HG02943 (cell line): Measurements from ENCODE around the gene SNTG2.

Experiments
- ATAC-seq: cut with Tn5 transposase; IDR thresholded peaks from one replicate; pipeline ENCODE4 v1.9.1; 2021; ENCODE audit warnings: mild to moderate bottlenecking, low read depth, moderate library complexity; ENCODE audit not compliant: unreplicated experiment

Gene SNTG2

GRCh38 chr2:1299043-1299442 is 348.4 kb downstream of the SNTG2 start:
- ATAC-seq = no peak

DNA sequence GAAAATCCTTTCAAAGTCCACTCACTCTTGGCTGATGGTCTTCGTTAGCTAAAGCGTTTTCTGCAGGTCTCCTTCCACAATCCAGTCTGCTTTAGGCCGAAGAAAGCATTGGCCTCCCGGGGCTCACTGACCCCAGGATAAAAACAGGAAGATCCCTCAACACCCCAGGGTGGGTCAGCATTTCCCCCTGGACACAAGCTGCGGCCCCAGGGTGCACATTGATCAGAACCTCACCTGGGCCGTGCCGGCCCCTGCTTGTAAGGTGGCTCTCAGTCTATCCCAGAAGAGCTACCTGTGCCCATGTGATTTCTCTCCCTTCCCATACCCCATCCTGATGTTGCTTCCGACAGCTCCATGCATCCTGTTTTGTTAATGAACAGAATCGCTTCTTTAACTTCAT is 349.6 kb downstream of the SNTG2 start:
- ATAC-seq = no peak

DNA sequence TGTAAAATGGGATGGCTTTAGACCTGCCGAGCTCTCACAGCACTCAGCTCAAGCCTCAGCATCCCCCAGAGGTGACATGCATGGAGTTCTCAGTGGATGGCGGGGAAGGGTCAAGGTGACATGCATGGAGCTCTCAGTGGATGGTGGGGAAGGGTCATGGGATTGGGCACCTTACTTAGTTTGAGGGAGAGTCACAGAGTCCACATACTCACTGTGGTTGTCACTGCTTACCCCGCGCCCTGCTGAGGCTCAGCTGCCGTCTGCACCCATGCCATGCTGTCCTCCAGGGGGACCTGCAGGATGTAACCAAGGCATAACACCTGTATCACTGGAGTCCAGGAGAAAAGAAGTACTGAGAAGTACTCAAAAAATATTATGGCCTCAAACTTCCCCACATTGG is 350.4 kb downstream of the SNTG2 start:
- no peak for ATAC-seq

GRCh38 chr2:1305342-1306013 is 354.8 kb downstream of the SNTG2 start:
- no peak for ATAC-seq

- ATAC-seq = no peak
Observed at GRCh38 chr2:1306014-1306686, 355.5 kb downstream of the SNTG2 start.

DNA sequence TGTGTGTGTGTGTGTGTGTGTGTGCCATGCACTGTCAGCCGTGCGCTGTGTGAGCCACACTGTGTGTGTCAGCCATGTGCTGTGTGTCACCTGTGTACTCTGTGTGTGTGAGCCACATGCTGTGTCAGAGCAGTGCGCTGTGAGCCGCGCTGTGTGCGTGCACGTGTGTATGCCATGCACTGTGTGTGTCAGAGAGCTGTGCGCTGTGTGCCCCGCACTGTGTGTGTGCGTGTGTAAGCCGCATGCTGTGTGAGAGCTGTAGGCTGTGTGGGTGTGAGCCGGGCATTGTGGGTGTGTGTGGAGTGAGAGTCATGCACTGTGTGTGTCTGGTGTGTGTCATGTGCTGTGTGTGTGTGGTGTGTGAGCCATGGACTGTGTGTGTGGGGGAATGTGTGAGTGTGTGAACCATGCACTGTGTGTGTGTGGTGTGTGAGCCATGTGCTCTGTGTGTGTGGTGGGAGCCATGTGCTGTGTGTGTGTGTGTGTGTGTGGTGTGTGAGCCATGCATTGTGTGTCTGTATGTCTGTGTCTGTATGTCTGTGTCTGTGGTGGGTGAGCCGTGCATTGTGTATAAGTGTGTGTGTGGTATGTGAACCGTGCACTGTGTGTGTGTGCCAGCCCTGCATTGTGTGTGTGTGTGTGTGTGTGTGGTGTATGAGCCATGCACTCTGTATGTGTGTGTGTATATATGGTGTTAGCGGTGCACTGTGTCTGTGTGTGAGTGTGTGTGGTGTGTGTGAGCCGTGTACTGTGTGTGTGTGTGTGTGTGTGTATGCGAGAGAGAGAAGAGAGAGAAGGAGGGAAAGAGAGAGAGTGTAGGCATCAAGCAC is 356.3 kb downstream of the SNTG2 start:
- ATAC-seq = no peak

DNA sequence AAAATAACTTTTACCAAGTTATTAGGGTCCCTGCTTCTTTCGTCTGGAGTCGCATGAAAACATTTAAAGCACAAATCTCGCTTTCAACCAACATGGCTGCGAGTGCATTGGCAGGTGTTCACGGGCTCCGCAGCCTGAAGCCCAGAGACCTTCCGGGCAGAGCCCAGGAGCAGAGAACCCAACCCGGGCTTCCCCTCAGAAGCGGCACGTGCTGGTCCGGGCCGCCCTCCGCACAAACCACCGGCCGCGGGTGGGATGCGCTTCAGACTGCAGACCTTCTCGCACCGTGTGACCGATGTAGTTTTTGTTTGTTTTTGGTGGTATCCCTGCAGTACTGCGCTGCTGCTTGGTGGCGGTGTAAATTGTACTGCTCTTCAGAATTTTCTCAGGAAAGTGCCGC is 357.0 kb downstream of the SNTG2 start:
- ATAC-seq = no peak

DNA sequence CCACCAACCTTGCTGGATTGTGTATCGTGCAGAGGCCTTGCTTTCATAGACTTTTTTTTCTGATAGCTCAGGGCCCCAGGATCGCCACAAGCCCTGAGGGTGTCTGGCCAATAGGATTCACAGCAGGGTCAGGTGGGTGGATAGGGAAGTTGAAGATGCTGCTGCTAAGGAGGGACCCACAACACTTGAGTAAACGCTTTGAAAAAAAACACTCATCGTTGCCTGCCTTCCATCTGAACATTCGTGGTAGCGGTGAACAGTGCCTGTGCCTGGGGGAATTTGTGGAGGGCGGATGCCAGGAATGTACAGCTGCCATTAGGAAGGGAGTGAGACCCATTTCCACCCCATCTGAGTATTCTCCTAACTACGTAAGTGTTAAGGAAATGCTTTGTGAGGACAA is 358.0 kb downstream of the SNTG2 start:
- no peak for ATAC-seq

DNA sequence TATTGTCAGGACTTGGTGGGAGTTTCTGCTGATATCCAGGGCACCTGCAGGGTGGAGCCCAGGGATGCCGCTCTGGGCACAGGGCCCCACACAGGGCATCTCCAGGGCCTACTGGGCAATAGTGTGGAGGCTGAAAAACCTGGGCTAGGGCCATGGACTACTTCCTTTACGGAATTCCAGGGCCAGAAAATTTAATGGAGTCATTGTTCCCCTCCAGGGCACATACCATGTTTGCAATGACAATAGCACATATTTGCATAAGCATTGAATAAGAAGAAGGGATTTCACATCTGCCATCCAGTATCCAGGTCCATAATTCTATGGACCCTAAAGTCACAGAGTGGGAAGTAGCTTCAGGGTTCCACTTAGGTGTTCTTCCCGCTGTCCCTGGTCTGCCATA is 358.9 kb downstream of the SNTG2 start:
- ATAC-seq = no peak

DNA sequence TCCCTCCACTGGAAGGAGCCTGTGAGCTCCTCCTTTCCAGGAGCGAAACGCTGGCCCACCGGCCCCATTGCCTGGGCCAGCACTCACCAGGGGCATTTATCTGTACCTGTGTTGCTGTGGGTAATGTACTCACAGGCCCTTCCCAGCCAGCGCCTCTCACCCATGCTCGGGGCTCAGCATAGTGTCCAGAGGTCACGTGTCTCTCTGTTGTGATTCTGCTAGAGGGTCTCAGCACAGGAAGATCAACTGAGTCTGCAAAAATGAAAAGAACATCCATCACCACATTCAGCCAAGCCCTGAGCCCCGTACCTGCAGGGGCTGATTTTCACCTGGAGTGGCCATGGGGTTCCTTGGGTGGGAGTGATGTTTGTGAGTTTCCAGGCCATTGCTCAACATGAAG is 359.6 kb downstream of the SNTG2 start:
- ATAC-seq = no peak

- no peak for ATAC-seq
Observed at GRCh38 chr2:1310866-1311265, 360.2 kb downstream of the SNTG2 start.

- ATAC-seq = no peak
Observed at GRCh38 chr2:1313240-1313924, 362.7 kb downstream of the SNTG2 start.

DNA sequence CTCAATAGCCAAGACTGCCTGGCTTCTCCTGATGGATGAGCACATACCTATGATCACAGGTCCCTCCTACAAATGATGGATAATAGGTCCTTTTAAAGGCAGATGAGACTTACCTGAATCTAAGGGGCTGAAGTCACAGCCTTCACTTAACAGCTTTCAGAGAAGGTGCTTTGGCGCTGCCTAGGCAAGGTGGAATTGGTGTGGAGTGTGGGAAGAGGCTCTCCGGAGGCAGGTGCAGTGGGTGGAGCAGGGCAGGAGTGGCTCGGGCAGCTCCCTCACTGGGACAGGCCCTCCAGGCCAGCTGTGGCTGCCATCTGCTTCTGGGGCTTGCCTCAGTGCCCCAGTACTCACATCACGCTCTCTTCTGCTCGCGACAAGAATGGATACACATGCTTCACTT is 363.6 kb downstream of the SNTG2 start:
- ATAC-seq = no peak

GRCh38 chr2:1318366-1319009 is 367.8 kb downstream of the SNTG2 start:
- ATAC-seq = no peak

- ATAC-seq = no peak
Observed at GRCh38 chr2:1319393-1319792, 368.7 kb downstream of the SNTG2 start.

DNA sequence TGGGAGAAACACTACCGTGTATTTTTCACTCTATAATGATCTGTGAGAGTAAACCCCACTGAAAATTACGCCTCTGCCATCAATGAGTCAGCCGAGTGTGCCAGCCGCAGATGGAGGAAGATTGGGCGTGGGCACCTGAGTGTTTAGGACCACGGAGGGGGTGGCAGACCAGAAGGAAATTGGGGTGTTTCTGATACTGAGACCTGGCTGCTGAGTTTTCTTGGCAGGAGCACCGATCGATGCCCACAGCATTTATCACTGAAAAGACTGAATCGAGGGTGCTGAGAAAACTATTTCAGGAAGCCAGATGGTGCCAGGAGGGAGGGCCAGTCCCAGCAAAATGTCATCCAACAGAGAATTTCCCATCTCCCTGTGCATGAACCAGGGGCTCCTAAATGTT is 370.7 kb downstream of the SNTG2 start:
- no peak for ATAC-seq

DNA sequence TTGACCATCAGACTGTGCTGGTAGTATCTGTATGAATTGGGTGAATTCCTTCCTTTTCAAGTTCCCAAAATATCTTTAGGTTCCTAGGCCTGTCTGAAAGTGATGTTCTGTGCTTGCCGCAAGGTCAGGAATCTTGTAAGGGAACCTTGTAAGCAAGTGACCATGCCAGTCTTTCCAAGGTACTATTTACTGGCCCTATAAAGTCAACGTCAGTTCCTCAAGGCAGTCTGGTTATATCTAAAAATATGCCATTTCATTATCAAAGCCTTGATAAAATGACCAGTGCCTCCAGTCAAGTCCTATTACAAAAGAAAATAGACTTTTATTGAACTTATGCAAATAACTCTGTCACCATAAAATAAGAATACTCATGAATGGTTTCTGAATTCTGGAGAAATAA is 374.2 kb downstream of the SNTG2 start:
- no peak for ATAC-seq

DNA sequence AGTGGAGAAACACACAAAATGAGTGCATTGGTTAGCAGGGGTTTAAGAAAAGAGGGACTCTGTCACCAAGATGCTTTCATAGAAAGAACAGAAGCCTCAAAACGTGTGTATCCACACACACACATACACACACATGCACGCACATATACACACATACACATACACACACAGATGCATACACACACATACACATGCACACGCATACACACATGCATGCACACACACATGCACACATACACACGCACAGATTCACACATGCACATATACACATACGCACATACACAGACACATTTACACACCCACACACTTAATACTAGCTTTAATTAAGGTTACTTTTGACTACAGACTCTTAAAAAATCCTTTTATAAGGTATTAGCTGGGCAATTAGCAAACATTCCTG is 378.0 kb downstream of the SNTG2 start:
- ATAC-seq = no peak

DNA sequence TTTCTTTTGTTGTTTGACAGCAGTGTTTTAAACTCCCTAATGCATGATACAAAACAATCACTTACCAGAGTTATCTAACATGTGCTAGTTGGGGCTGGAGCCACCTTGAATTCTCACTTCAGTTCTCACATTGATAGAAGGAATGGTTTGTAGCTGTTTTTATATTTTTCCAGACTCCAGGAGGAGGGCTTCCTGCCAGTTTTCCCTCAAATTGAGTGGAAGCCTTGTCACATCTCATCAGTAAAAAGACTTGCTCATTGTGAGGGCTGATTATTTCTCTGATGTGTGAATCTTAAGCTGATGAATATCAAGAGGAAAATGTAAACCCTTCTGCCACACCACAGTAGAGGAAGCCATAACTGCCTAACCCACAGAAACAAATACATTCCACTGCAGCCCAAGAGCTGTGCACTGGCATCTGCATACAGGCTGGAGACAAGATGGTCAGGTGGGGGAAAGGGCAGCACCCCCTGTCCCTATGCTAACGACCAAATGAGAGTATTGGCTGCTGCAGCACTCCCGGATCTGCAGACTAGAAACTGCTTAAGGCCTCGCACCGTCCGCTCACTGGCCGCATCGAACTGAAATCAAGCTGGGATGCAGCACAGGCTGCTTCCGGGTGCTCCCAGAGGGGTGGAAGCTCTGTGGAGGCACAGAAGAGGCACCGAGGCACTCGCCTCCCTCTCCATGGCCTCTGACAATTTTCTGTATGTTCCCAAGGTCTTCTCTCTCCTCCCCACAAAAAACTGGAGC is 388.9 kb downstream of the SNTG2 start:
- no peak for ATAC-seq

DNA sequence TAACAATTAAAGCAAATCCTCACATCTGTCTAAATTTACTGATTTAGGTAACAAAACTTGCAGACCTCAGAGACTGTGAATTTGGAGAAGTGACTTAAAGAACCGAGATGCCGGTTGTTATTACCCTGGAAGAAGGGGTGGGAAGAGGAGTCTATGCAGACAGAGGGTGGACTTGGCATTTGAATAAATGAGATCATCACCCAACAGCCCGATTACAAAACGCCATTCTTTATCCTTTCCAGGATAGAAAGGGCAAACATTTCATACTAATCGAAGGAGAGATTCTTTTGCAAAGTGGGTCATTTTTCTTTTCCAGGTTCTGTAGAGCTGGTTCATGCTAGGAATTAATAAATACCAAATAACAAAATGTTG is 389.5 kb downstream of the SNTG2 start:
- ATAC-seq = no peak
